Peyer's patch (tissue), 4 donors: Measurements from ENCODE around the gene PYGM.

Experiments used
- CTCF ChIP-seq, 6 experiments: fragments of 450-650 bp in 4 of 6; fragments of 200-600 bp in 2 of 6; sonication (generic) in 1 of 6; IDR thresholded peaks; one replicate each; pipeline ENCODE4 v1.5.1; 2017 to 2019; ENCODE audit warnings: antibody characterized with exemption in 6 of 6, mild to moderate bottlenecking in 3 of 6, moderate library complexity in 1 of 6
- POLR2A ChIP-seq, 2 donors: fragments of 450-650 bp; IDR thresholded peaks; one replicate each; pipeline ENCODE4 v1.5.1; 2017; ENCODE audit warnings: antibody characterized with exemption in 2 of 2, mild to moderate bottlenecking in 2 of 2, moderate library complexity in 2 of 2

DNA sequence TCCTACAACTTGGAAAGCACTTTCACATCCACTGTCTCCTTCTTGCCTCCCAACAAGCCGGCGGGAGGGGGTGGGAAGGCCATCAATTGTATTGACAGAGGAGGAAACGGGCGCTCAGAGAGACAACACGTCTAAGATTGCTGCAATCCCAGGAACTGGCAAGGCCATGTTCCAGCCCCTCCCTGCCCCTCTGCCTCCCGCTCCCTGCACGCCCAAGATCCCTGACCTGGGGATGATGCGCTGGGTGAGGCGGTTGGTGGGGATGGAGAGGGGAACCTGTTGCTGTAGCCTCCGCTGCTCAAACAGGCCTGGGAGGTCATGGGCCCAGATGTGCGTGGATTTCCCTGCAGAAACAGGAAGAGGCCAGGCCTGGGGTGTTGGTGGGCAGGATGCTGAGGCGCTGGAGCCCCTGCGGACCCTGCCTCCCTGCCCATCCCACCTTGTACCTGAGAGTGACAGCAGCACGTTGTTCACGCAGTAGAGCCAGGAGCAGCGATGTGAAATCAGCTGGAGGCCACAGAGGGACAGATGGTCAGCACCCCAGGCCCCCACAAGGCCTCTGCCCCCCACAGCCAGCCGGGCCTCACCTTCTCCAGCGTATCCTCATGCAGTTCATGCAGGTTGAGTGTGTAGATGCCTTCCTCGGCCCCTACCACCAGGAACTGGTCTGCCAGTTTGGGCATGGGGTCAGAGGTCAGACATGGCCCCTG is 36.4 kb upstream of the PYGM start:
- TF ChIP-seq CTCF (IDR thresholded peaks at IDR 0.05) (no peak), POLR2A (IDR thresholded peaks at IDR 0.05) (no peak)
